Heart right ventricle (tissue), 16 donors: Measurements from ENCODE around the gene IQGAP1. TPM values are rescaled to one million over a fixed set of nuclear protein-coding genes. Genes with fewer than 3 reads are reported as not detected.

Source experiments
- ATAC-seq, 8 donors: fragments of 200-7000 bp; cut with Tn5 transposase; one replicate each; pipeline ENCODE4 v1.9.1; 2020; ENCODE audit warnings: mild to moderate bottlenecking in 8 of 8, moderate library complexity in 8 of 8, moderate number of reproducible peaks in 1 of 8
- DNase-seq, 2 donors: peaks; one replicate each; pipeline ENCODE4 v3.0.0-alpha.2; 2020
- H3K27ac ChIP-seq, 10 donors: fragments of 200-600 bp; sonication (generic) in 2 of 10; one replicate each; pipeline versions ENCODE4 v1.5.0 to v1.8.0; 2020 to 2022; ENCODE audit warnings: mild to moderate bottlenecking in 3 of 10
- H3K27me3 ChIP-seq, 7 donors: fragments of 200-600 bp; one replicate each; pipeline ENCODE4 v1.8.0; 2021 to 2022; ENCODE audit warnings: mild to moderate bottlenecking in 2 of 7
- H3K36me3 ChIP-seq, 9 donors: fragments of 200-600 bp; sonication (generic) in 1 of 9; one replicate each; pipeline versions ENCODE4 v1.5.0 to v1.8.0; 2020 to 2022; ENCODE audit warnings: mild to moderate bottlenecking in 2 of 9
- H3K4me1 ChIP-seq, 9 donors: fragments of 200-600 bp; sonication (generic) in 1 of 9; one replicate each; pipeline versions ENCODE4 v1.5.0 to v1.8.0; 2020 to 2022; ENCODE audit warnings: mild to moderate bottlenecking in 4 of 9
- H3K4me3 ChIP-seq, 10 donors: fragments of 200-600 bp; sonication (generic) in 2 of 10; one replicate each; pipeline versions ENCODE4 v1.5.0 to v1.8.0; 2020 to 2022; ENCODE audit warnings: mild to moderate bottlenecking in 7 of 10, moderate library complexity in 2 of 10
- H3K9me3 ChIP-seq, 11 donors: fragments of 200-600 bp in 10 of 11; sonication (generic) in 2 of 11; one replicate each; pipeline versions ENCODE4 v1.5.0 to v1.8.0; 2013 to 2022; ENCODE audit warnings: mild to moderate bottlenecking in 2 of 11, control low read depth in 1 of 11, moderate library complexity in 1 of 11
- WGBS, 2 donors: extraction: QIAGEN DNeasy Blood & Tissue Kit; methylation state at CpG; one replicate each; pipeline ENCODE4 v1.1.7; 2013; ENCODE audit warnings: inconsistent platforms in 1 of 2; 5-methylcytosine and 5-hydroxymethylcytosine counted together
- intact Hi-C, 10 donors: fragments of 100-400 bp; cut with DNase I; formaldehyde crosslinking; loops; one replicate each; pipeline versions ENCODE4 v1.11.1 to v1.14.2; 2022
- polyA plus RNA-seq, 2 donors: library from polyadenylated mRNA; stranded (reverse); fragments of 200-250 nt; gene quantifications; one replicate each; pipeline ENCODE4 v1.2.3, GENCODE V29; 2013
- total RNA-seq, 10 donors: library from RNA; stranded (reverse); fragmentation: NEBNext Ultra II Directional in 3 of 10; extraction: Animal tissue kit (Norgen Biotek cat#: 25700) in 3 of 10; gene quantifications; one replicate each; pipeline versions ENCODE4 v1.2.1 to v1.2.4, GENCODE V29; 2021 to 2023
- TF ChIP-seq, protein P1 (sequence below), 9 donors: fragments of 200-600 bp; sonication (generic) in 2 of 9; IDR thresholded peaks; one replicate each; pipeline versions ENCODE4 v1.5.0 to v1.8.0; 2021 to 2022; ENCODE audit warnings: antibody characterized with exemption in 9 of 9, mild to moderate bottlenecking in 5 of 9, moderate library complexity in 1 of 9
- donor health status: Arrhythmogenic right ventricular cardiomyopathy.
- donor health status: ischemic (EF 13 %, LVEDD 7.1; RV severe dilation, severe dysfunction).
- donor health status: healthy with polysubstance abuse.
- donor health status: DM: no; HTN: yes; CAD: no.
- donor health status: DM: no; HTN: no; CAD: no.
- donor health status: ischemic (EF 25% LVEDD 6.9; RV normal size, moderate dysfunction).
- donor health status: ischemic (EF 25% LVEDD 5.7; RV mildly dilated, moderate dysfunction).
- donor health status: healthy.
- donor health status: DM: yes; HTN: yes; CAD: no.
- donor health status: Ischemic cardiomyopathy.
- donor health status: ischemic (EF 35%, LVEDD 5.7; RV mildly dilated, moderate dysfunction).
- donor health status: nonischemic (EF 11% LVEDD 7.7; RV severe dilation, severe dysfunction).
- donor health status: DM: yes; HTN: yes; CAD: no.
- donor health status: PGD.
- donor health status: ischemic (EF 29% LVEDD 5.4; RV normal size, mild dysfunction).
- donor health status: nonischemic (EF 23%, LVEDD 6.1; RV moderate dilation, normal function).

The IQGAP1 gene
- total and polyA plus RNA-seq, 12 donors: 28.6 to 81.7 (median 35.0) TPM

DNA sequence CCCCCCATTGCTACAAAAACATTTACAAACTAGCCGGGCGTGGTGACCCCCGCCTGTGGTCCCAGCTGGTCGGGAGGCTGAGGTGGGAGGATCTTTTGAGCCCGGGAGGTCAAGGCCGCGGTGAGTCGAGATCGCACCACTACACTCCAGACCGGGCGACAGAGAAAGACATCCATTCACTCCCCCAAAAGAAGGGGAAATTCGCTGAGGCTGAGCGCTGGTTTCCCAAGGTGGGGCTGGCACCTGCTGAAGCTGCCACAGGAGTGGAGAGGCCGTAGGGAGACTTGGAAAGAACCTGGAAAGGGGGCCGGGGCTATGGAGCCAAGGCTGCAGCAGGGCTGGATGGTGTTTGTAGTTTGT lies 140.9 kb downstream of the IQGAP1 start:
- no peaks in the 10 kb centered on the region for H3K27me3 ChIP-seq
- DNase-seq: no peak
- no peaks in the 10 kb centered on the region for H3K36me3 ChIP-seq
- peaks cover under 1 to 40% (median 30%) of the 10 kb centered on the region in 9 donors for H3K4me1 ChIP-seq
- peak overlapping the region; percentile 90 to 97 (median 95) for H3K27ac ChIP-seq
- 75 to 76% methylated on average over 15 of the region's 15 CpGs for WGBS, 2 donors
- intact Hi-C loops: loop anchor here in 2 of 10 donors (5.0 to 10.0 kb wide), 2 partner anchors 73 to 356 kb away; partner anchors contain the start of gene FES (in 1 of the 2)
- H3K4me3 ChIP-seq: peak overlapping the region; percentile 33 to 96 (median 90)
- TF ChIP-seq, protein P1, sequence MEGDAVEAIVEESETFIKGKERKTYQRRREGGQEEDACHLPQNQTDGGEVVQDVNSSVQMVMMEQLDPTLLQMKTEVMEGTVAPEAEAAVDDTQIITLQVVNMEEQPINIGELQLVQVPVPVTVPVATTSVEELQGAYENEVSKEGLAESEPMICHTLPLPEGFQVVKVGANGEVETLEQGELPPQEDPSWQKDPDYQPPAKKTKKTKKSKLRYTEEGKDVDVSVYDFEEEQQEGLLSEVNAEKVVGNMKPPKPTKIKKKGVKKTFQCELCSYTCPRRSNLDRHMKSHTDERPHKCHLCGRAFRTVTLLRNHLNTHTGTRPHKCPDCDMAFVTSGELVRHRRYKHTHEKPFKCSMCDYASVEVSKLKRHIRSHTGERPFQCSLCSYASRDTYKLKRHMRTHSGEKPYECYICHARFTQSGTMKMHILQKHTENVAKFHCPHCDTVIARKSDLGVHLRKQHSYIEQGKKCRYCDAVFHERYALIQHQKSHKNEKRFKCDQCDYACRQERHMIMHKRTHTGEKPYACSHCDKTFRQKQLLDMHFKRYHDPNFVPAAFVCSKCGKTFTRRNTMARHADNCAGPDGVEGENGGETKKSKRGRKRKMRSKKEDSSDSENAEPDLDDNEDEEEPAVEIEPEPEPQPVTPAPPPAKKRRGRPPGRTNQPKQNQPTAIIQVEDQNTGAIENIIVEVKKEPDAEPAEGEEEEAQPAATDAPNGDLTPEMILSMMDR (IDR thresholded peaks at IDR 0.05): no peak
- ATAC-seq: peak in 2 of 8 donors; percentile 2 to 11
- H3K9me3 ChIP-seq: no peaks in the 10 kb centered on the region

DNA sequence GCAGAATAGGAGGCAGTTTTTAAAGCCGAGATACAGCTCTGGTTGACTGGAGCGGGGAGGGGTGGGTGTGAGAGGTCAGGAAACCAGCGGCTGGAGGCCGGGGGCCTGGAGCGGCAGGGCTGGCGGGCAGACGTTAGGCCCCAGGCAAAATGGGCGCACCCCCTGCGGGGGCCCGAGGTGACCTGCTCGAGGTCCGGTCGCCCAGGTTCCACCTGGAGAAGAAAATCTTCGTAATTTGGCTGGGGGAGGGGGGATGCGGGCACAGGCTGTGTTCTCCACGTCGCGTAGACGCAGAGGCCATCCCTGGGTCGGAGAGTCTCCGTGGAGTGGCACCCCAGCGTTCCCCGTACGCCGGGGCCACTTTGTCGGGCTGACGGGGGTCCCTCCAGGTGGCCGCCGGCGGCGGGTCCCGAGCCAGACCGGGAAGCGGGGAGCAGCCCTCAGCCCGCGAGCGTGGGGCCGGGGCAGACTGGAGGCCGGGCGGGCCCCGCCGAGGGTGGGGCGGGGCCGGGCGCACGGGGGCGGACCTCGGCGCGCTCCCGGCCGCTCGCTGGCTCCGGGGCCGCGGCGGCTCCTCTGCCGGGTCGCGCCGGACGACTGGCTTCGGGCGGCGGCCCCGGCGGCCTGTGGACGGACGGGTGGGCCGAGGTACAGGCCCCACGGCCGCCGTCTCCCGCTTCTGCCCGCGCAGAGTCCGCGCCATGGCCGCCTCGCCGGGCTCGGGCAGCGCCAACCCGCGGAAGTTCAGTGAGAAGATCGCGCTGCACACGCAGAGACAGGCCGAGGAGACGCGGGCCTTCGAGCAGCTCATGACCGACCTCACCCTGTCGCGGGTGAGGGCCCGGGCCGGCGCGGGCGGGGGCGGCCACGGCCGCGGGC lies 141.6 kb downstream of the IQGAP1 start, which contains the start of gene CRTC3:
TSS of gene CRTC3 (plus strand) at position 553 of the 879 bp plus-strand sequence. CDS start at position 702, 149 bp downstream.
- Histone ChIP-seq H3K4me1 (peaks cover 3 to 47% (median 32%) of the 10 kb centered on the region in 9 donors), H3K9me3 (no peaks in the 10 kb centered on the region), H3K36me3 (no peaks in the 10 kb centered on the region), H3K27ac (peak within 1 kb of the TSS; percentile 90 to 97 (median 95)), H3K4me3 (peak within 1 kb of the TSS; percentile 53 to 96 (median 90)), H3K27me3 (no peaks in the 10 kb centered on the region)
- TF ChIP-seq, protein P1 (IDR thresholded peaks at IDR 0.05): peak in 2 of 9 donors; percentile 5 to 14
- WGBS, 2 donors: 2 to 3% methylated on average over 83 to 104 of the region's 104 CpGs
- intact Hi-C loops: loop anchor here in 6 of 10 donors (5.0 to 10.0 kb wide), 7 partner anchors 43 to 355 kb away; partner anchors contain the start of gene FES (in 1 of the 6)
- peak; percentile 34 to 60 for DNase-seq
- peak; percentile 79 to 96 (median 88) for ATAC-seq

DNA sequence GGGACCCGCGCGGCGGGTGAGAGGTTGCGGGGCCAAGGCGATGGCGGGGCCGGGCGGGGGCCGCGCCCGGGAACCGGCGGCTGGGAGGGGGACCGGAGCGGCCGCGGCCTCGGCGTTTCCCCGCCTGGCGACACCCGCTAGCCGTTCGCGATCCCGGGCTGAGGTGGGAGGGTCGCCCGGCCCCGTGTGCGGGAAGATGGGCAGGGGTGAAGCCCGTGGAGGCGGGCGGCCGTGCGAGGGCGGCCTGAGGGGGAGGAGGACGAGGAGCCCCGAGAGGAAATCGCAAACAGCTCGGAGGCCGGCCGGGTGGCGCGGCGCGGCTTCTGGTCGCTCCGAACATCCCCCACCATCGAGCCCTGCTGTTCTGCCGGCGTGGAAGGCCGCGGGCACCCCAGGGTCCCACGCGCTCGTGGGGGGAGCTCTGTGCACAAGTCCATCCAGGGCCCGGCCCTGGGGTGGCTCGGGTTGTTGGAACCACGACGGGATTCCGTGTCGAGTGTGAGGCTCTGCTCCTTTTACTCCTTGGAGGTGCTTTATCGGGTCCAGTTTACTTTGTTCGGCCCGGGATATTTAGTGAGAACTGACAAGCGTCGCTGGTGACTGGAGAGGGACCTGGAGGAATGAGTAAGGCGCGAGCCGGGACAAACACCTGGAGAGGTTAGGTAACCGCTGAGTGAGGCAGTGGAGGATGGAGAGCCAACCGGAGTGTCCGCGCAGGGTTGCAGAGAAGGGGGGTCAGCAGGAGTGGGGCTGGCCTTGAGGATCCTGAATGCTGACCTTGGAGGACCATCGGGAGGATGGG lies 142.4 kb downstream of the IQGAP1 start:
- TF ChIP-seq, protein P1 (IDR thresholded peaks at IDR 0.05): peak in 1 of 9 donors; percentile 1
- Histone ChIP-seq H3K36me3 (no peaks in the 10 kb centered on the region), H3K27ac (peak overlapping the region; percentile 90 to 97 (median 95)), H3K4me3 (peak overlapping the region; percentile 53 to 96 (median 90)), H3K4me1 (peaks cover 3 to 55% (median 39%) of the 10 kb centered on the region in 9 donors), H3K9me3 (no peaks in the 10 kb centered on the region), H3K27me3 (no peaks in the 10 kb centered on the region)
- intact Hi-C loops: loop anchor here in 5 of 10 donors (5.0 to 10.0 kb wide), 5 partner anchors 42 to 82 kb away; no protein-coding TSS in a partner anchor
- WGBS, 2 donors: 0 to 1% methylated on average over 63 to 76 of the region's 76 CpGs
- DNase-seq (peak; percentile 41 to 59), ATAC-seq (peak; percentile 40 to 65 (median 52))
